Right lobe of liver (tissue), 4 donors: ENCODE results near the gene ALOX5.

Experiments used
- CTCF ChIP-seq, 4 donors: fragments of 200-600 bp in 3 of 4; fragments of 450-650 bp in 1 of 4; IDR thresholded peaks; one replicate each; pipeline versions ENCODE4 v1.5.1 to v1.8.0; 2016 to 2022; ENCODE audit warnings: antibody characterized with exemption in 4 of 4, mild to moderate bottlenecking in 2 of 4
- POLR2A ChIP-seq: fragments of 450-650 bp; IDR thresholded peaks from one replicate; pipeline ENCODE4 v1.6.1; 2017; ENCODE audit warnings: antibody characterized with exemption, mild to moderate bottlenecking
- donor health status: DM: no; HTN: no; CAD: no.
- donor health status: DM: no; HTN: no; CAD: no.
- donor health status: DM: no; HTN: yes; CAD: no.

GRCh38 chr10:45416603-45417002 is 42.6 kb downstream of the ALOX5 start:
- TF ChIP-seq CTCF (IDR thresholded peaks at IDR 0.05): no peak
- TF ChIP-seq POLR2A: no peak
